GM15510 (cell line): ENCODE results near the gene CCDC106.

Source experiments
- POLR2A ChIP-seq: IDR thresholded peaks from 3 replicates; pipeline ENCODE4 v1.6.1; 2011; ENCODE audit warnings: borderline replicate concordance; ENCODE audit not compliant: insufficient read length; ENCODE audit errors: extremely low read depth

CCDC106 gene

DNA sequence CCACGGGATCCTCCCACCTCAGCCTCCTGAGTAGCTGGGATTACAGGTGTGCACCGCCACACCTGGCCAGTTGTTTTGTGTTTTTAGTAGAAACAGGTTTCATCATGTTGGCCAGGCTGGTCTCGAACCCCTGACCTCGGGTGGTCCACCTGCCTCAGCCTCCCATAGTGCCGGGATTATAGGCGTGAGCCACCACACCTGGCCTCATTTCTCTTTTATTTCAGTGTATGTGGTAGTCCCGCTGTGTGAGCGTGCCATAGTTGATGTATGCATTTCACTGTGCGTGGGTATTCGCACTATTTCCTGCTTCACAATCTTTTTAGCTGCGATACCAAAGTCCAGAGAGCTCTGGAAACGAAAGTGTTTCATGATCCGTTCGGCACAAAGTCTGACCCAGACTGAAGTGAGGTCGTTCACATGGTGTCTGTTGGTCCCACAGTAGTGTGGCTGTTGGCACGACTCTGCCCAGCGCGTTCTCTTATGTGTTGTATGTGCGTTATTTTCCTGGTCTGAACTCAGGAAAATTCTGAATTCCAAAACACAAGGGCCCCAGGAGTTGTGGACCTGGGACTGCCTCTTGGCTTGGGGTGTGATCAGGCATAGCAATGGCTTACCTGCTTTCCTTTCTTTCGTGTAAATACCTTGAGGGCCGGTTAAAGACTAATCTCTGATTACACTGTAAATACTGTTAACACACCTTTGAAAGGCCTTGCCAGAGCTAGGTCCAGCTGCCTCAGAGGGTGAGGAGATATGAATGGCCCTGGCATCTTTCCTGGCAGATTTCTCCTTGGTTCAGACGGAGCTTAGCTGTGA, 35.6 kb downstream of the CCDC106 start:
- no peak for TF ChIP-seq POLR2A

DNA sequence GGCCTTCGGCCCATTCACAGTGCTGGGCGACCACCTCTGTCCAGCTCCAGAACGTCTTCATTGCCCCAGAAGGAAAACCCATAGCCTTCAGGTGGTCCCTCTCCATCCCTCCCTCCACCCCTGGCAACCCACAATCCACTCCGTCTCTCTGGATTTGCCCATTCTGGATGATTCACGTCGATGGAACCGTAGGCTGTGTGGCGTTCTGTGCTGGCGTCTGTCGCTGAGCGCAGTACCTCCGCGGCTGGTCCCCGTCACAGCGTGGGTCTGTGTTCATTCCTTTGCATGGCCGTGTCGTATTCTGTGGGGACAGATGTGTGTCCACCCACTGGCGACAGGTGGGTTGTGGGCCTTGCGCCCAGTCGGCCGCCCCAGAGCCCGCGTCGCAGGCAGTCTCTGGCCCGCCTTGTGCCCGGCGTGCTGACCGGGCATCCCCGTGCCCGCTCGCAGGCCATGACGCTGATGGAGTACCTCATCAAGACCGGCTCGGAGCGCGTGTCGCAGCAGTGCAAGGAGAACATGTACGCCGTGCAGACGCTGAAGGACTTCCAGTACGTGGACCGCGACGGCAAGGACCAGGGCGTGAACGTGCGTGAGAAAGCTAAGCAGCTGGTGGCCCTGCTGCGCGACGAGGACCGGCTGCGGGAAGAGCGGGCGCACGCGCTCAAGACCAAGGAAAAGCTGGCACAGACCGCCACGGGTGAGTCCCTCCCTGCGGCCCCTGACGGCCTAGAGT, 37.1 kb downstream of the CCDC106 start:
- no peak for TF ChIP-seq POLR2A

DNA sequence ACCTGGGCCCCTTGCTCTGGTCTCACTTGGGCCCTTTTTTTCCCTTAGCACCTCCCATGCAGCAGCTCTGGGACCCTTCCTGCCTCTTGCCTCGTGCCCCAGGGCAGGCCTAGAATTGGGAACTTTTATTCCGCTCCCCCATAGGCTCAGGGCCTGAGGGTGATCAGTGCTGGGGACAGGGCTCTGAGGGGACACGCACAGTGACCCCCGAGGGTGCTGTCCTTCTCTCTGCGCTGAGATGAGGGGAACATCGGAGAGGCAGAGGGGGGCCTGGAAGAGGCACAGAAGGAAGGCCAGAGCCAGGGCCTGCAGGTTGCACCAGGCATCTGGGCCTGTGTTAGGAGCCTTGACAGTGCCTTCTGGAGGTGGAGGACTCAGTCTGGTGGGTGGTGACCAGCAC, 37.8 kb downstream of the CCDC106 start:
- TF ChIP-seq POLR2A = no peak

DNA sequence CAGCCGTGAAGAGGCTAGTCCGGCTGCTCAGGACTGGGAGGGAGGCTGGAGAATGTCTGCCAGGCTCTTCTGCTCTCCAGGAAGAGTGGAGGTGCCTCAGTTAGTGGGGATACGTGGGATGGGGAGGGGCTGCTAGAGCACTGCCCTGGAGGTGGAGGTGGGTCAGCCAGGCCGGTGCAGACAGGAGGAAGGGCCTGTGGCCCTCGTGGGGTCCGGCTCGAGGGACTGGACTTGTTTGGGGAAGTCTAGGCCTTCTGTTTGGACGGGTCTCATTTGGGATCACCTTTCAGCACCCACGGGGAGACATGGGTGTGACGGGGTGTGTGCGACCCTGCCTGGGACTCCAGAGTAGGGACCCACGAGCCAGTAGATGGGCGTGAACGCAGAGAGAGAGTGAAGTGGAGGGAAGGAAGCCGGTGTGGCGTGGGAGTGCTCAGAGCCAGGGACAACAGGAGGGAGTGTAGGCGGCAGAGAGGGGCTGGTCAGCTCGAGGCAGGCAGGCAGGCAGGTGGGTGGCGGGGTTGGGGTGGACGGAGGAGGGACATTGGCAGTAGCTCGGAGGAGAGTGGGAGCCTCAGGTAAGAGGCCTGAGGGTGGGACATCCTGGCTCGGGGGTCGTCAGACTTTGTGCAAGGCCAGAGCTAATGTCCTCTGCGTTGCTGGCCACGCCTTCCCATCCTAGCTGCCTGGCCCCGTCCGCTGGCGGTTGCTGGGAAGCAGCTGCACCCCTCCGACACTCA, 38.5 kb downstream of the CCDC106 start:
- TF ChIP-seq POLR2A = no peak

DNA sequence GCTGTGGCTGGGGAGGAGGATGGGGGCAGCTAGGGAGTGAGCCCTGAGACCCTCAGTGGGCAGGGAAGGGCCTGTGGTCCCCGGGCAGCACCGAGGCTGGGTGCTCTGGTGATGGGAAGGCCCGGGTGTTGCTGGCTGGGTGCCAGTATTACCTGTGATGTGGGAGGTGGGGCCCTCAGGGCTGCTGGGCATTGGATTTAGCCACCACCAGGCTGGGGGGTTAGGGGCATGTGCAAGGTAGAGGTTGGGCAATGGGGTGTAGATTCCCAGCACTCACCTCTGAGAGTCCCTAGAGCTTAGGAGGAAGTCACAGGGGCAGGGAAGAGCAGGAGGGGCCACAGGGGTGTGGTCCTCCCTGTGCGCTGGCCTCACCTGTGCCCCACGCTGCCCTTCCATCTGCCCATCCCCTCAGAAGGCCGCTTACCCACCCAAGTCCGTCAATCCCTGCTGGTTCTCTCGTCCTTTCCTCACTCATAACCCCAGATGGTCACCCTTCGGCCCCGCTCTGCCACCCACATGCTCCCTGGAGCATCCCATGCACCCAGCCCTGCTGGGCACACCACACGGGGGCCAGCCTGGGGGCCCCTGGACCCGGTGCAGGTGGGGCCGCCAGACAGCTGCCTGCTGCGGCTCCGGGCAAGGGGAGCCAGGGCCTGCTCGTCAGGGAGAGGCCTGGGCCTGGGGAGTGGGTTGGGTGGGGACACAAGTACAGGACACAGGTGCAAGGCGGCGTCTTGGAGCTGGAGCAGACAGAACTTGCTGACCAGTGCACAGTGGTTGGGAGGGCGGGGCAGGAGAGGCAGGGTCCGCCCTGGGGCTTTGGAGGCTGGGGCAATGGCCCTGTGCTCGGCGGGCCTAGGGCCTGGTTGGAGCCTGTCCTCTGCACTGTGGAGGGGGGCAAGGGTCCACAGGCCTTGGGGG, 39.5 kb downstream of the CCDC106 start:
- TF ChIP-seq POLR2A = no peak

DNA sequence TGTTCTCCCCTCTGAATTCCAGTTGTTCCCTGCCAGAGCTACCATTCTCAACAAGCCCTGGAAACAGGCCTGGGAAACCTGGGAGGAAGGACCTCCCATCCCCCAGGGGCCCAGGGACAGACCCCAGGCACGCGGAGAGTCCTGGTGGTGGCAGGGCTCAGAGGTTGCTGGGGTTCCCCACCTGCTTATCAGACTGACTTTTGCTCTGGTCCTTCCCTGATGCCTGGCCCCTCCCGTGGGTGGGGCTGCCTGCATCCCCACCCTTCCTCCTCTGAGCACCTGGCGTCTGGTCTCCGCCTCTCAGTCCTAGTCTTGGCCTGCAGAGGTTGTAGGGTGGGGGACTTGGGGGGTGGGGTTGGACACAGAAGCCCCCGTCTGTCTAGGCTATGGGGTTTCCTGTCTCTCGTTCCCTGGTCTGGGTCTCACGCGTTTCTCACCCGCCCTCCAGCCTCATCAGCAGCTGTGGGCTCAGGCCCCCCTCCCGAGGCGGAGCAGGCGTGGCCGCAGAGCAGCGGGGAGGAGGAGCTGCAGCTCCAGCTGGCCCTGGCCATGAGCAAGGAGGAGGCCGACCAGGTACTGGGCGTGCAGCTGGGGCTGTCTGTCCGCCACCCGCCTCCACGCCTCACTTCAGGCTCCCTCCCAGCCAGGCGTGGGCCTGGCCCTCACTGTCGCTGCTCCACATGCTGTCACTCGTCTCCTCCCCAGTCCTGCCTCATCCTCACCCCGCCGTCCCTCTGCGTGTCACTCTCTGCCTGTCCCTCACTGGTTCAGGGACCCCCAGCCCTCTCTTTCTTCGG, 40.6 kb downstream of the CCDC106 start:
- TF ChIP-seq POLR2A = no peak

DNA sequence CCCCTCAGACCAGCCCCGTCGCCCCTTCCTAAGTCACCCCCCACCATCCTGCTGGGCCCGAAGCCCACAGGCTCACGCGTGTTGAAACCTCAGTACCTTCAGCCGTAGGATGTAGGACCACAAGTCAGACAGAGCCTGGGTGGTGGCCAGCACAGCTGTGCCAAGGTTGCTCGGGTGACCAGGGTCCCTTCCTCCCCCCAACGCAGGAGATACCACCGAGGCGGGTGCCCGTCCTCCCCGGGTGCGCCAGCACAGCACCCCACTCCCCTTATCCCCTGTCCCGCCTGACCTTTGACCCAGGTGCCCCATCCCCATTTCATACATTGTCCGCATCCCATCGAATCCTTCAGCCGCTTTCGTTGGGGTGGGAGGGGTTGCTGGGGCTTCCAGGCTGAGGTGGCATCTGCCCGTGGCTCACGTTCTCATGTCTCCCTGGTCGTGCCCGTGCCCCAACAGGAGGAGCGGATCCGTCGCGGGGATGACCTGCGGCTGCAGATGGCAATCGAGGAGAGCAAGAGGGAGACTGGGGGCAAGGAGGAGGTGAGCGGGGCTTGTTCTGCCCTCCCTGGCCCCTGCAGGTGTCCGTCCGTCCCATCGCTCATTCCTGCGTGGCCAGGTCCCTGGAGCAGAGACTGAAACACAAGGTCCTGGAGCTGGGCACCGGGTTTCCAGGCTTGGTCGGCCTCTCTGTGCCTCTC, 41.5 kb downstream of the CCDC106 start:
- no peak for TF ChIP-seq POLR2A

DNA sequence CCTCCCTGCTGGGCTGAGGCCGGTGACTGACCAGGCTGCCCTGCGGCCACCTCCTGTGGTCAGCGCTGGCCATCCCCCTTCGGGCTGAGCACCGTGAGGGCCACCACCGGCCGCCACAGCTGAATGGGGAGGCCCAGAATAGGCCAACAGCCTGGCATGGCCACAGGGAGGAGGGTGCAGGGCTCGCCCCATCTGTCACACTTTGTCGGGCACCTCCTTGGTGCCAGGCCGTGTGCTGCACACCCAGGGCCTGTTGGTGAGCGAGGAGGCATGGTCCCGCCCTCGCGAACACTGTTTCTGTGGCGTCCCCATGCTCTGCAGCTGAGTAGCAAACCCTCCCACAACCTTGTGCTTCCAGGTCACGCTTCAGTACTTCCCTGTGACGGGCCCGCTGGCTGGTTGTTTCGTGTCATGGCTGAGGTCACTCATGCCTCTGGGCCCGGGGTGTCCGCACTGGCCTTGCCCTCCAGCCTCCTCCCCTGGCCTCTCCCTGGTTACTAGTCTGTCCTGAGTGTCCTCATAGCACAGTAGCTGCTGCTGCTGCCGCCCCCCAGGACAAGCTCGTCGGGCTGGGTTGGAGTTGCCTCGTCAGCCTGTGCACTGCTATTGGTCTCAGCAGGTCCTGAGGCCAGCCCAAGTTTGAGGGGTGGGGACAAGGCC, 42.2 kb downstream of the CCDC106 start:
- TF ChIP-seq POLR2A = no peak

DNA sequence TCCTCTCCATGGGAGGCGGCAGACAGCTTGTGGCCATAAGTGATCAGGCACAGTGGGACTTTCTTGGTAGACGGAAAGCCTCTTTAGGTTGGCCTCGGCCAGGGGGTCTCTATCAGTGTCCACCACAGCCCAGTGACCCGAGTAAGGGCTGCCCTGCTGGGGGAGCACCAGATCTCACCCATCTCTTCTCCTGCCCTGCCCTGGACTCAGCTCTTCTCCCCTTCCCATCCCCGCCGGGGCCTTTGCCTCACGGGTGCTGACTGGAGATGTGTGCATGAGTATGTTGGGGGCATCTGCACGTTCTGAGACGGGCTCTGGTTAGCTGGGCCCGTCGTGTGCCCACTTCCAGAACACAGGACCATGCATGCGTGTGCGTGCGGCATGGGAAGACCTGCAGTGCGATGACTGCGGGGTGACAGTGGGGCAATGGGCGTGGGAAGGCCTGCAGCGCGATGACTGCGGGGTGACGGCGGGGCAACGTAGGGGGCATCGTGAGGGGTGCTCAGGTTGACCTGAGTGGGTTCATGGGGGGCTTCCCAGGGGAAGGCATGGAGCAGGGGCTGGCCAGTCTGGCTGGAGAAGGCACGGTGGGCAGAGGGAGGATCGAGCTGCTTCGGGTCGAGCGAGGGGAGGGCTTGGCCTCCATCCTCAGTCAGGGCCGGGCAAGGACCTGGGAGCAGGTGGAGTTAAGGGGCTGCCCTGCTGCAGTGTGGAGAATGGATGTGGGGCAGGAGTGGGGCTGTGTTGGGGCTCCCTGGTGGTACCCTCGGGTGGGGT, 42.9 kb downstream of the CCDC106 start:
- no peak for TF ChIP-seq POLR2A

DNA sequence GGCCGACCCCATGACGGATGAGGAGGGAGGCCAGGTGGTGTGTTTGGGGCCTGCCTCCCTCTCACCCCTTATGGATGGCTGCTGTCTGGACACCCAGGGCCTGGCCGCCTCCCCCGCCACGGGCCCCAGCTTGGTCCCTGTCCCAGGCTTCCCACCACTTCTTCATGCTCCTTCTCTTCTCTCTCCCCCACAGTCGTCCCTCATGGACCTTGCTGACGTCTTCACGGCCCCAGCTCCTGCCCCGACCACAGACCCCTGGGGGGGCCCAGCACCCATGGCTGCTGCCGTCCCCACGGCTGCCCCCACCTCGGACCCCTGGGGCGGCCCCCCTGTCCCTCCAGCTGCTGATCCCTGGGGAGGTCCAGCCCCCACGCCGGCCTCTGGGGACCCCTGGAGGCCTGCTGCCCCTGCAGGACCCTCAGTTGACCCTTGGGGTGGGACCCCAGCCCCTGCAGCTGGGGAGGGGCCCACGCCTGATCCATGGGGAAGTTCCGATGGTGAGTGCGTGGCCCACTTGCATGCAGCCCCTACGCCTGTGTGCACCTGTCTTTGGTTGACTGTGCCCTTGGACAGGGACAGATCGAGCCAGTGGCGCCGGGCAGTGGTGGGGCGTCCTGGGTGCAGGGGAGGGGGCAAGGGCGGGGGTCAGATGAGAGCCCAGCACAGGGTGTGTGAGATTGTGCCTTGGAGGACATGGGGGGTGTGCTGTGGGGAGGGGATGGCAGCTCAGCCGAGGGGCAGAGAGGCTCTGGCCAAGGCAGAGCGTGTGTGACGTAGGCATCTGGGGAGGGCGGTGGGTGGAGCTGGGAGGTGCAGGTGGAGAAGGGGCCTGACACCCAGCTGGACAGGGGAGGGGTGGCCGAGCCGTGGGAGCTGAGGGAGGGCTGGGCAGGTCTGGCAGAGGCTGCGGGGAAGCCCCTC, 43.8 kb downstream of the CCDC106 start:
- TF ChIP-seq POLR2A = no peak

DNA sequence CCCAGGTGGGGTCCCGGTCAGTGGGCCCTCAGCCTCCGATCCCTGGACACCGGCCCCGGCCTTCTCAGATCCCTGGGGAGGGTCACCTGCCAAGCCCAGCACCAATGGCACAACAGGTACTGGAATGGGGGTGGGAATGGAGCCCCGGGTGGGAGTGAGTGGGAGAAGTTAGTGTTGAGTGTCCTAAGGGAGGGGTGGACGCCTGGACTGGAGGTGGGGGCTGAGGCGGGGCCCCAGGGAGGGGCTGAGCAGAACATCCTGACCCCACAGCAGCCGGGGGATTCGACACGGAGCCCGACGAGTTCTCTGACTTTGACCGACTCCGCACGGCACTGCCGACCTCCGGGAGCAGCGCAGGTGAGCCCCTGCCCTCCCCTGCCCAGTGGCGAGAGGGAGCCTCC, 44.7 kb downstream of the CCDC106 start:
- no peak for TF ChIP-seq POLR2A
